ENCODE data around the gene ASMTL. TPM values are rescaled to one million over a fixed set of nuclear protein-coding genes. Genes with fewer than 3 reads are reported as not detected.

ASMTL gene
- total RNA-seq, 1 donor from 2014 or later = 20.8 TPM

DNA sequence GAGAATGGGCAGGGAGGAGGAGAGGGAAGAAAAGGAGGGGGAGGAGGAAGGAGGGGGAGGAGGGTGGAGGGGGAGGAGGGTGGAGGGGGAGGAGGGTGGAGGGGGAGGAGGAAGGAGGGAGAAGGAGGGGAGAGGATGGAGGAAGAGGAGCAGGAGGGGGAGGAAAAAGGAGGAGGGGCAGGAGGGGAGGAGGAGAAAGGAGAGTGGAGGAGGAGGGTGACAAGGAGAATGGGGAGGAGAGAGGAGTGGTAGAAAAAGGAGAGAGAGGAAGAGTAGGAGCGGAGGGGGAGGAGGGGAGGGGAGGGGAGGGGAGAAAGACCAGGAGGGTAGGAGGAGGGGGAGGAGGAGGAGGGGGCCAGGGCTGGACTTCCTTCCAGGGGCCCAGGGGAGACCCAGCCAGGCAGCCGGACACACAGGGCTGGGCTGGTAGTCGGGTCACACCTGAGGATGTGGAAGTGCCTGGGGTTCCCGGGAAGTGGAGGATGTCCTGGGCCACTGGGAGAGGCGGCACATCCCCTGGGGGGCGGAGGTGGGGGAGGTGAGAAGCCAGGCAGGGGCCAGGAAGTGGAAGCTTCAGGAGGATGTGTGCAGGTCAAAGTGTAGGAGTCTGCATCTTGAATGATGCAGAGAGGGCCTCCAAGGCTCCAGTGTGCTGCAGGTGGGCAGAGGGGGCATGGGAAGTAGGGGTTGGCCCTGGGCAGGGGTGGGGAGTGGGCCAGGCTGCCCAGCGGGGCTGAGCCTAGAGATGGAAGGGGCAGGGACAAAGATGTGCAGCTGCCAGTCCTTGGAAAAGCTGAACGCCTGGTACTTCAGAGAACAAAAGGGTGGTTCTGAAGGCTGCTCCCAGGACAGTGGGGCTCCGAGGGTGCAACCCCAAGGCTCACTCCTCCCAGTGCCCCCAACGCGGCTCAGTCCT is 97.3 kb downstream of the ASMTL start:
- no peak for DNase-seq (ENCODE audit: low spot score)

DNA sequence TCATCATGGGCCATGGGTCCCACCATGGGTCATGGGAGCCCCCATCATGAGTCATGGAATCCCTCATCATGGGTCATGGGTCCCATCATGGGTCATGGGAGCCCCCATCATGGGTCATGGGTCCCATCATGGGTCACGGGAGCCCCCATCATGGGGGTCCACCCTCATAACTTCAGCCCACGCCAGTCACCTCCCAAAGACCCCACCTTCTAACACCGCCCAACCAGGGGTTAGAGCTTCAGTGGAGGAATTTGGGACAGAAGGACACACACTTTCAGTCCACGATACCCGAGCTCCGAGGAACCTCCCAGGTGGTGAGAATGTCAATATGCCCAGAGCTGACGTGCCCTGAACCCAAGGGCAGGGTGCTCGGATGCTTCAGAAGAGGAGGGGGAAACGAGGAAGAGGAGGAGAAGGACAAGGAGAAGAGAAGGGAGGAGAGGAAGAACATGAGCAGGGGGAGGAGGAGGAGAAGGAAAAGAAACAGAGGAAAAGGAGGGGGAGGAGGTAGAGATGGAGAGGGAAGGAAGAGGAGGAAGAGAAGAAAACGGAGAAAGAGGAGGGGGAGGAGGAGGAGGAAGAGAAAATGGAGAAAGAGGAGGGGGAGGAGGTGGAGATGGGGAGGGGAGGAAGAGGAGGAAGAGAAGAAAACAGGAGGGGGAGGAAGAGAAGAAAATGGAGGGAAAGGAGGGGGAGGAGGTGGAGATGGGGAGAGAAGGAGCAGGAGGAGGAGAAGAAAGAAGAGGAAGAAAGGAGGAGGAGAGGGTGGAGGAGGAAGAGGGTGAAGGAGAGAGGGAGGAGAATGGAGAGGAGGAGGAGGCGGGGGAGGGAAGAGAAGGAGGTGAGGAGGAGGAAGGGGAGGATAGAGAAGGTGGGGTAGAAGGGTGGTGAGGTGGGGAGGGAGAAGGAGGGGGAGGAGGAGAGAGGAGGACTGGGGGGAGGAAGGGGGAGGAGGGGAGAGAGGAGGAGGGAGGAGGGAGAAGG is 98.4 kb downstream of the ASMTL start:
- DNase-seq (ENCODE audit: low spot score) = no peak

Other genes starting within 250 kb of the ASMTL start
- gene CRLF2, start 240.3 kb downstream of the ASMTL start, total RNA-seq = 0.22 TPM
- gene CSF2RA, start 184.1 kb downstream of the ASMTL start, total RNA-seq = 29.8 TPM
- 13.3 TPM for gene IL3RA, start 116.1 kb downstream of the ASMTL start, total RNA-seq
- gene SLC25A6, start 60.8 kb downstream of the ASMTL start, total RNA-seq = 331 TPM
- 2.5 TPM for gene P2RY8, start 84.3 kb upstream of the ASMTL start, total RNA-seq
- gene AKAP17A, start 138.7 kb upstream of the ASMTL start, total RNA-seq = 31.4 TPM
- gene ASMT, start 162.2 kb upstream of the ASMTL start, total RNA-seq = not detected

Data from mesenteric fat pad (tissue), 1 donor.